ENCODE results near the gene GPI.

DNA sequence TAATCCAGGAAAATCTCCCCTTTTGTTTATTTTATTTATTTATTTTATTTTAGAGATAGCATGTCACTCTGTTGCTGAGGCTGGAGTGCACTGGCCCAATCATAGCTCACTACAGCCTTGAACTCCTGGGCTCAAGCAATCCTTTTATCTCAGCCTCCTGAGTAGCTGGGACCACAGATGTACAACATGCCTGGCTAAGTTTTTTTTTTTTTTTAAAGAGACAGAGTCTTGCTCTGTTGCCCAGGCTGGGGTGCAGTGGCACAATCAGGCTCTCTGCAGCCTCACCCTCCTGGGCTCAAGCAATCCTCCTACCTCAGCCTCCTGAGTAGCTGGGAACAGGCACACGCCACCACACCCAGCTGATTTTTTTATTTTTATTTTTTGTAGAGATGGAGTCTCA, 32.9 kb downstream of the GPI start:
- TF ChIP-seq, protein P1, sequence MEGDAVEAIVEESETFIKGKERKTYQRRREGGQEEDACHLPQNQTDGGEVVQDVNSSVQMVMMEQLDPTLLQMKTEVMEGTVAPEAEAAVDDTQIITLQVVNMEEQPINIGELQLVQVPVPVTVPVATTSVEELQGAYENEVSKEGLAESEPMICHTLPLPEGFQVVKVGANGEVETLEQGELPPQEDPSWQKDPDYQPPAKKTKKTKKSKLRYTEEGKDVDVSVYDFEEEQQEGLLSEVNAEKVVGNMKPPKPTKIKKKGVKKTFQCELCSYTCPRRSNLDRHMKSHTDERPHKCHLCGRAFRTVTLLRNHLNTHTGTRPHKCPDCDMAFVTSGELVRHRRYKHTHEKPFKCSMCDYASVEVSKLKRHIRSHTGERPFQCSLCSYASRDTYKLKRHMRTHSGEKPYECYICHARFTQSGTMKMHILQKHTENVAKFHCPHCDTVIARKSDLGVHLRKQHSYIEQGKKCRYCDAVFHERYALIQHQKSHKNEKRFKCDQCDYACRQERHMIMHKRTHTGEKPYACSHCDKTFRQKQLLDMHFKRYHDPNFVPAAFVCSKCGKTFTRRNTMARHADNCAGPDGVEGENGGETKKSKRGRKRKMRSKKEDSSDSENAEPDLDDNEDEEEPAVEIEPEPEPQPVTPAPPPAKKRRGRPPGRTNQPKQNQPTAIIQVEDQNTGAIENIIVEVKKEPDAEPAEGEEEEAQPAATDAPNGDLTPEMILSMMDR (IDR thresholded peaks at IDR 0.05), result no peak
- no peak for TF ChIP-seq POLR2A (IDR thresholded peaks at IDR 0.05)
